Measurements from ENCODE around the gene SPRN. TPM values are rescaled to one million over a fixed set of nuclear protein-coding genes. Genes with fewer than 3 reads are reported as not detected.
"Not testable (repeated sequence)": the region's sequence is repeated elsewhere in the genome, so short reads cannot be mapped to it uniquely, and the experiment has no call there.

SPRN gene
- polyA plus RNA-seq, 1 experiment, result 1.1 TPM

DNA sequence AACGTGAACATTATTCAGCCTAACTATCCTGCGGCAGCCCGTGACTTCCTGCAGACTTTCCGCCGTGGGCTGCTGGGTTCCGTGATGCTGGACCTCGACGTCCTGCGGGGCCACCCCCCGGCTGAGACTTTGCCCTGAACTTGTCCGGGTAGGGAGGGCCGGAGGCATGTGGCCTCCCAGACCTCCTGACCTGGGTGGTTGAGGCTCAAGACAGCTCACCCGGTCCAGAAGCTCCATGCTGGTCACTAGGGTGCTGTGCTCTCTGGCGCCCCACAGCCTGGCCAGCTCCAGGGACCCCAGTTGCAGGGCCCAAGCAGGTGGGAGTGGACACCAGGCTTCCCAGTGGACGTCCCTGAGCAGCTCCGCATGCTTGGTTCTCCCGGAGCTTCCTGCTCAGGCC is 4.4 kb downstream of the SPRN start:
- Histone ChIP-seq H3K27me3 (ENCODE audit: control insufficient read depth, insufficient read depth, low read length) (no peaks in the 10 kb centered on the region), H3K9me3 (ENCODE audit: control insufficient read depth, insufficient read depth, low read length) (peaks cover 4% of the 10 kb centered on the region; the same call in 1 of the 2 replicates), H3K4me3 (ENCODE audit: low read depth, low read length) (no peak overlapping the region), H3K27ac (ENCODE audit: low read depth, low read length) (no peak overlapping the region)
- ChIA-PET POLR2A (interaction anchor here (0.6 kb wide), 1 partner anchor 16 kb away, joined by 5 read pairs; no protein-coding TSS in a partner anchor), CTCF (no interaction called here)
- TF ChIP-seq, protein P1, sequence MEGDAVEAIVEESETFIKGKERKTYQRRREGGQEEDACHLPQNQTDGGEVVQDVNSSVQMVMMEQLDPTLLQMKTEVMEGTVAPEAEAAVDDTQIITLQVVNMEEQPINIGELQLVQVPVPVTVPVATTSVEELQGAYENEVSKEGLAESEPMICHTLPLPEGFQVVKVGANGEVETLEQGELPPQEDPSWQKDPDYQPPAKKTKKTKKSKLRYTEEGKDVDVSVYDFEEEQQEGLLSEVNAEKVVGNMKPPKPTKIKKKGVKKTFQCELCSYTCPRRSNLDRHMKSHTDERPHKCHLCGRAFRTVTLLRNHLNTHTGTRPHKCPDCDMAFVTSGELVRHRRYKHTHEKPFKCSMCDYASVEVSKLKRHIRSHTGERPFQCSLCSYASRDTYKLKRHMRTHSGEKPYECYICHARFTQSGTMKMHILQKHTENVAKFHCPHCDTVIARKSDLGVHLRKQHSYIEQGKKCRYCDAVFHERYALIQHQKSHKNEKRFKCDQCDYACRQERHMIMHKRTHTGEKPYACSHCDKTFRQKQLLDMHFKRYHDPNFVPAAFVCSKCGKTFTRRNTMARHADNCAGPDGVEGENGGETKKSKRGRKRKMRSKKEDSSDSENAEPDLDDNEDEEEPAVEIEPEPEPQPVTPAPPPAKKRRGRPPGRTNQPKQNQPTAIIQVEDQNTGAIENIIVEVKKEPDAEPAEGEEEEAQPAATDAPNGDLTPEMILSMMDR (IDR thresholded peaks at IDR 0.05; ENCODE audit: low read depth, low read length), result no peak
- DNase-seq (ENCODE audit: low read depth, low spot score), result no peak

DNA sequence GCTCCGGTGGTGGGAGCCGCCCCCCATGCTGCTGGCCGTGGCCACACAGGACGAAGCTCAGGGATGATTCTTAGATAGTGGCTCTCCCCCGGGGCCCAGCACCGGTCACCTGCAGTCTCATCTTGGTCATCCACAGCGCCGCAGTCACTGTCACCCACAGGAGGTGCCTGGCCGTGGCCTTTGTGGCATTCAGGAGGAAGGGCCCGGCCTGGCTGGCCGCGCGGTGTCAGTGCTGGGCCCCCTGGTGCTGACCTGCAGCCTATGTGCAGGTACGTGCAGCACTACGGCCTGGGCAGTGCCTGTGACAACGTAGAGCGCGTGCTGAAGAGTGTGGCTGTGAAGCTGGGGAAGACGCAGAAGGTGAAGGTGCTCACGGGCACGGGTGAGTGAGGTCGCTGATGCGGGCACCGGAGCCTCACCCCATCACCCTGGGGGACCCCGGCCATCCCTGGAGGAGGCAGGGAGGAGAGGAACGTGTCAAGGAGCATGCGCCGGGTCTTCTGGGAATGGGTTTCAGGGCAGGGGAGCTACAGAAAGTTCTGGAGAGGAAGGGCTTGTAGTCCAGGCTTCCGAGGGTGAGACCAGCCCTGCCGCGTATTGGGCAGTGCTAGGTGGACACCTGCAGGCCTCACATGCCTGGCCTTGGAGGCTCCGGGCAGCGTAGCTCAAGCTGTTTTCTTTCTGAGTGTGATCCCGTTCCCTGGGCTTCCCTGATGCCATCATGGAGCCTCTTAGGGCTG is 5.0 kb downstream of the SPRN start:
- no peak overlapping the region for H3K27ac ChIP-seq (ENCODE audit: low read depth, low read length)
- no peak overlapping the region for H3K4me3 ChIP-seq (ENCODE audit: low read depth, low read length)
- POLR2A ChIA-PET, result interaction anchor here (0.6 kb wide), 1 partner anchor 15 kb away, joined by 5 read pairs; no protein-coding TSS in a partner anchor
- CTCF ChIA-PET, result no interaction called here
- TF ChIP-seq, protein P1 (IDR thresholded peaks at IDR 0.05; ENCODE audit: low read depth, low read length), result no peak
- DNase-seq (ENCODE audit: low read depth, low spot score), result no peak
- H3K27me3 ChIP-seq (ENCODE audit: control insufficient read depth, insufficient read depth, low read length), result no peaks in the 10 kb centered on the region
- peaks cover 5% of the 10 kb centered on the region; the same call in 1 of the 2 replicates for H3K9me3 ChIP-seq (ENCODE audit: control insufficient read depth, insufficient read depth, low read length)

DNA sequence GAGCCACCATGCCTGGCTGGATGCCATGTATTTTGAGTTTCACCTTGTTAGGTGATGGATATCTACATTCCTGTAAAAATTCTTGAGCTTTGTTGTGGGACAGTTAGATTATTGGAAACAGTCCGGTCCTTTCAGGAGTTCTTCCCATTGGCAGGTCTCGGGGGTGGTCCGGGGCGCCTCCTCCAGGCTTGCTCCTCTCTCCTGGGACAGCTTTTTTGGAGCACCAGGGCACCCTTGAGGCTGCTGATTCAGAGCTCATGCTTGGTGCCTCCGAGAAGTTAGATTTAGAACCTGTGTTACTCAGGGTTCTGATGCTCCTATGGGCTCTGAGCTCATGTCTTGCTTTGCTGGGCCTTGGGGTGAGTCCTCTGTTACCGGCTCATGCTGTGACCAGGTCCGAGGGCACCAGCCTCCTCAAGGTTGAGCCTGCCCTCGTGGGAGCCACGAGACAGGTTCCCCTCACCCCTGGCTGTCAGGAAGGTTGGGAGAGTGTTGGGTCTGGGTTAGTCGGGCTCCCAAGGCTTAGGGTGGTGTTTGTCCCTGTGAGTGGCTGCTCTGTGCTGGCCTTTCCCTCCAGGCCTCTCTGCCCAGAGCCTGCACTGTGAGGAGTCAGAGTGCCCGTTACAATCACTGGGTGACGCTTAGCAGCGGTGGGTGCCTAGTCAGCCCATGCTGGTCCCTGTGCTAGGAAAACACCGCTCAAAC is 6.0 kb downstream of the SPRN start:
- POLR2A ChIA-PET, result no interaction called here
- CTCF ChIA-PET, result interaction anchor here (1.0 kb wide), 1 partner anchor 89 kb away, joined by 3 read pairs; no protein-coding TSS in a partner anchor
- Histone ChIP-seq H3K27ac (ENCODE audit: low read depth, low read length) (no peak overlapping the region), H3K27me3 (ENCODE audit: control insufficient read depth, insufficient read depth, low read length) (no peaks in the 10 kb centered on the region), H3K9me3 (ENCODE audit: control insufficient read depth, insufficient read depth, low read length) (peaks cover 5% of the 10 kb centered on the region; the same call in 1 of the 2 replicates), H3K4me3 (ENCODE audit: low read depth, low read length) (no peak overlapping the region)
- TF ChIP-seq, protein P1 (IDR thresholded peaks at IDR 0.05; ENCODE audit: low read depth, low read length), result no peak
- no peak for DNase-seq (ENCODE audit: low read depth, low spot score)

DNA sequence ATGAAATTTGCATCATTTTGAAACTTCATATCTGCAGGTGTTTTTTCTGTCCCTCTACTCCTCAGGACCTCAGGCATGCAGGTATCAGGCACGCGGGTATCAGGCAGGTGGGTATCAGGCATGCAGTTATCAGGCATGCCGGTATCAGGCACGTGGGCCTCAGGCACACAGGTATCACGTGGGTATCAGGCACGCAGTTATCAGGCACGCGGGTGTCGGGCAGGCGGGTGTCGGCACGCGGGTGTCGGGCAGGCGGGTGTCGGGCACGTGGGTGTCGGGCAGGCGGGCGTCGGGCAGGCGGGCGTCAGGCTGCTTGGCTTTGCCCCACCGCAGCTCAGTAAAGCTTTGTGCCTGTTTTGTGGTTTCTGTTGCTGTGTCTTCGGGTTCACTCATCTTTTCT is 8.7 kb downstream of the SPRN start:
- no peak overlapping the region for H3K4me3 ChIP-seq (ENCODE audit: low read depth, low read length)
- DNase-seq (ENCODE audit: low read depth, low spot score), result no peak
- POLR2A ChIA-PET, result no interaction called here
- CTCF ChIA-PET, result interaction anchor here (0.7 kb wide), 1 partner anchor 75 kb away, joined by 3 read pairs; no protein-coding TSS in a partner anchor
- H3K27me3 ChIP-seq (ENCODE audit: control insufficient read depth, insufficient read depth, low read length), result no peaks in the 10 kb centered on the region
- H3K9me3 ChIP-seq (ENCODE audit: control insufficient read depth, insufficient read depth, low read length), result peaks cover 7% of the 10 kb centered on the region
- no peak overlapping the region for H3K27ac ChIP-seq (ENCODE audit: low read depth, low read length)
- TF ChIP-seq, protein P1 (IDR thresholded peaks at IDR 0.05; ENCODE audit: low read depth, low read length), result no peak

DNA sequence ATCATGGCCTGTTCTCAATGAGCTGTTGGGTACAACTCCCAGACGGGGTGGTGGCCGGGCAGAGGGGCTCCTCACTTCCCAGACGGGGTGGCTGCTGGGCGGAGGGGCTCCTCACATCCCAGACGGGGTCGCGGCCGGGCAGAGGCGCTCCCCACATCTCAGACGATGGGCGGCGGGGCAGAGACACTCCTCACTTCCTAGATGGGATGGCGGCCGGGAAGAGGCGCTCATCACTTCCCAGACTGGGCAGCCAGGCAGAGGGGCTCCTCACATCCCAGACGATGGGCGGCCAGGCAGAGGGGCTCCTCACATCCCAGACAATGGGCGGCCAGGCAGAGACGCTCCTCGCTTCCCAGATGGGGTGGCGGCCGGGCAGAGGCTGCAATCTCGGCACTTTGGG is 10.0 kb downstream of the SPRN start:
- POLR2A ChIA-PET; H3K4me3 ChIP-seq (ENCODE audit: low read depth, low read length); CTCF ChIA-PET; H3K27ac ChIP-seq (ENCODE audit: low read depth, low read length); DNase-seq (ENCODE audit: low read depth, low spot score); H3K27me3 ChIP-seq (ENCODE audit: control insufficient read depth, insufficient read depth, low read length): not testable (repeated sequence)
- H3K9me3 ChIP-seq (ENCODE audit: control insufficient read depth, insufficient read depth, low read length), result peaks cover 12% of the 10 kb centered on the region
